ENCODE data around the gene BTNL8.

BTNL8 gene

GRCh38 chr5:180898621-180899246, at the start of gene BTNL8:
Gene BTNL8, plus strand, starts transcription at chr5:180899159. Its CDS starts 152 bp downstream, at chr5:180899311.
- Histone ChIP-seq H3K9ac (ENCODE audit: low read depth, low read length) (no peak within 1 kb of the TSS), H3K4me2 (ENCODE audit: insufficient read depth, low read length) (no peak within 1 kb of the TSS), H3K79me2 (ENCODE audit: insufficient read depth, low read length) (no peaks in the 10 kb centered on the region), H3K27ac (ENCODE audit: low read length) (no peak within 1 kb of the TSS), H3K27me3 (ENCODE audit: insufficient read depth, low read length, poor library complexity) (no peaks in the 10 kb centered on the region), H3K9me3 (ENCODE audit: insufficient read depth, low read length, severe bottlenecking) (no peaks in the 10 kb centered on the region), H4K20me1 (ENCODE audit: insufficient read depth, low read length) (no peaks in the 10 kb centered on the region), H3K4me1 (ENCODE audit: insufficient read depth, low read length) (no peaks in the 10 kb centered on the region), H2AFZ (ENCODE audit: low read depth, low read length) (no peak within 1 kb of the TSS; the same call in 1 of the 2 replicates), H3K36me3 (ENCODE audit: insufficient read depth, low read length) (no peaks in the 10 kb centered on the region), H3K4me3 (ENCODE audit: low read depth in 1 of 2, low read length in 2 of 2) (no peak within 1 kb of the TSS)
- no peak for TF ChIP-seq CTCF (IDR thresholded peaks at IDR 0.05; ENCODE audit: borderline replicate concordance, extremely low read depth, low read length, poor library complexity, severe bottlenecking)
- TF ChIP-seq EZH2 (IDR thresholded peaks at IDR 0.05; ENCODE audit: borderline replicate concordance, low read depth, low read length, severe bottlenecking): no peak
- DNase-seq (no peak), ATAC-seq (ENCODE audit: insufficient read depth, low read depth) (no peak)

- Histone ChIP-seq H2AFZ (ENCODE audit: low read depth, low read length) (no peak overlapping the region), H3K4me1 (ENCODE audit: insufficient read depth, low read length) (no peaks in the 10 kb centered on the region), H3K27me3 (ENCODE audit: insufficient read depth, low read length, poor library complexity) (no peaks in the 10 kb centered on the region), H4K20me1 (ENCODE audit: insufficient read depth, low read length) (no peaks in the 10 kb centered on the region), H3K79me2 (ENCODE audit: insufficient read depth, low read length) (peaks cover 19% of the 10 kb centered on the region; the same call in 1 of the 2 replicates), H3K9ac (ENCODE audit: low read depth, low read length) (no peak overlapping the region), H3K4me2 (ENCODE audit: insufficient read depth, low read length) (no peak overlapping the region), H3K4me3 (ENCODE audit: low read depth in 1 of 2, low read length in 2 of 2) (no peak overlapping the region), H3K9me3 (ENCODE audit: insufficient read depth, low read length, severe bottlenecking) (peaks cover 24% of the 10 kb centered on the region), H3K27ac (ENCODE audit: low read length) (no peak overlapping the region), H3K36me3 (ENCODE audit: insufficient read depth, low read length) (peaks cover 76% of the 10 kb centered on the region)
- ATAC-seq (ENCODE audit: insufficient read depth, low read depth) (no peak), DNase-seq (no peak)
- TF ChIP-seq CTCF (IDR thresholded peaks at IDR 0.05; ENCODE audit: borderline replicate concordance, extremely low read depth, low read length, poor library complexity, severe bottlenecking) (no peak), EZH2 (IDR thresholded peaks at IDR 0.05; ENCODE audit: borderline replicate concordance, low read depth, low read length, severe bottlenecking) (no peak)
Observed at GRCh38 chr5:180849827-180850226, 49.1 kb upstream of the BTNL8 start.

DNA sequence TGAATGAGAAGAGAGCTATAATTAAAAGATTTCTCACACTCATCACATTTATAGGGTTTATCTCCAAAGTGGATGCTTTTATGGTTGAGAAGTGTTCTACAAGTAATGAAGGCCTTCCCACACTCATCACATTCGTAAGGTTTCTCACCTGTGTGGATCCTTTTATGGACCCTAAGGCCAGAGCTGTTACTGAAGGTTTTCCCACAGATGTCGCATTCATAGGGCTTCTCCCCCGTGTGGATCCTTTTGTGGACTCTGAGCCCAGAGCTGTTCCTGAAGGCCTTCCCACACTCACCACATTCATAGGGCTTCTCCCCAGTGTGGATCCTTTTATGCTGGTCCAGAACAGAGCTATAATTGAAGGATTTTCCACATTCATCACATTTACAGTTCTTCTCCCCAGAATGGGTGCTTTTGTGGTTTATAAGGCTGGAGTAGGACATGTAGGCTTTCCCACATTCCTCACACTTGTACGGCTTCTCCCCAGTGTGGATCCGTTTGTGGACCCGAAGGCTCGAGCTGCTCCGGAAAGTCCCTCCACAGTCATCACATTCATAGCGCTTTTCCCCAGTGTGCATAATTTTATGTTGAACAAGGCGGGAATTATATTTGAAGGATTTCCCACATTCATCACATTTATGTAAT, 48.4 kb upstream of the BTNL8 start:
- H3K9me3 ChIP-seq (ENCODE audit: insufficient read depth, low read length, severe bottlenecking): peaks cover 24% of the 10 kb centered on the region
- TF ChIP-seq CTCF (IDR thresholded peaks at IDR 0.05; ENCODE audit: borderline replicate concordance, extremely low read depth, low read length, poor library complexity, severe bottlenecking): peak; percentile 7
- no peak for TF ChIP-seq EZH2 (IDR thresholded peaks at IDR 0.05; ENCODE audit: borderline replicate concordance, low read depth, low read length, severe bottlenecking)

More for the DNA sequence above, 48.4 kb upstream of the BTNL8 start:
- Histone ChIP-seq H3K4me2 (ENCODE audit: insufficient read depth, low read length) (no peak overlapping the region), H3K4me1 (ENCODE audit: insufficient read depth, low read length) (no peaks in the 10 kb centered on the region), H2AFZ (ENCODE audit: low read depth, low read length) (no peak overlapping the region), H3K36me3 (ENCODE audit: insufficient read depth, low read length) (peaks cover 84% of the 10 kb centered on the region), H3K27me3 (ENCODE audit: insufficient read depth, low read length, poor library complexity) (no peaks in the 10 kb centered on the region), H4K20me1 (ENCODE audit: insufficient read depth, low read length) (no peaks in the 10 kb centered on the region; the same call in 1 of the 2 replicates), H3K27ac (ENCODE audit: low read length) (no peak overlapping the region), H3K4me3 (ENCODE audit: low read depth in 1 of 2, low read length in 2 of 2) (no peak overlapping the region), H3K79me2 (ENCODE audit: insufficient read depth, low read length) (peaks cover 26% of the 10 kb centered on the region; the same call in 1 of the 2 replicates), H3K9ac (ENCODE audit: low read depth, low read length) (no peak overlapping the region)
- ATAC-seq (ENCODE audit: insufficient read depth, low read depth): no peak
- no peak for DNase-seq

Measured in DND-41 (cell line).